Peyer's patch (tissue), 4 donors: ENCODE results near the gene BCL2L11. TPM values are rescaled to one million over a fixed set of nuclear protein-coding genes. Genes with fewer than 3 reads are reported as not detected.

Experiments used
- DNase-seq, 3 donors: peaks; one replicate each; pipeline ENCODE4 v3.0.0-alpha.2; 2017 to 2019
- H3K27ac ChIP-seq, 4 donors: fragments of 200-600 bp; sonication (generic); one replicate each; pipeline ENCODE4 v1.5.1; 2016 to 2019
- H3K27me3 ChIP-seq, 2 donors: fragments of 200-600 bp; sonication (generic); one replicate each; pipeline ENCODE4 v1.5.1; 2019
- H3K36me3 ChIP-seq, 3 donors: fragments of 200-600 bp; sonication (generic); one replicate each; pipeline ENCODE4 v1.5.1; 2016 to 2019
- H3K4me1 ChIP-seq, 4 donors: fragments of 200-600 bp; sonication (generic); one replicate each; pipeline ENCODE4 v1.5.1; 2016 to 2019
- H3K4me3 ChIP-seq, 4 donors: fragments of 200-600 bp; sonication (generic); 1 replicate in 3 of 4; 2 replicates in 1 of 4; pipeline ENCODE4 v1.5.1; 2016 to 2019; ENCODE audit warnings: mild to moderate bottlenecking in 1 of 4
- H3K9me3 ChIP-seq, 4 donors: fragments of 200-600 bp; sonication (generic); one replicate each; pipeline ENCODE4 v1.5.1; 2016 to 2019; ENCODE audit warnings: mild to moderate bottlenecking in 1 of 4
- POLR2A ChIP-seq, 2 donors: fragments of 450-650 bp; IDR thresholded peaks; one replicate each; pipeline ENCODE4 v1.5.1; 2017; ENCODE audit warnings: antibody characterized with exemption in 2 of 2, mild to moderate bottlenecking in 2 of 2, moderate library complexity in 2 of 2
- total RNA-seq, 4 donors: library from RNA; depleted of rRNA; stranded (reverse); fragments of >200 nt; gene quantifications; one replicate each; pipeline ENCODE4 v1.1.0, GENCODE V29; 2016
- TF ChIP-seq, protein P1 (sequence below), 6 experiments: fragments of 450-650 bp in 4 of 6; fragments of 200-600 bp in 2 of 6; sonication (generic) in 1 of 6; IDR thresholded peaks; one replicate each; pipeline ENCODE4 v1.5.1; 2017 to 2019; ENCODE audit warnings: antibody characterized with exemption in 6 of 6, mild to moderate bottlenecking in 3 of 6, moderate library complexity in 1 of 6

BCL2L11 gene
- total RNA-seq, 4 donors from 2014 or later, result 35.9 to 98.1 (median 62.2) TPM

DNA sequence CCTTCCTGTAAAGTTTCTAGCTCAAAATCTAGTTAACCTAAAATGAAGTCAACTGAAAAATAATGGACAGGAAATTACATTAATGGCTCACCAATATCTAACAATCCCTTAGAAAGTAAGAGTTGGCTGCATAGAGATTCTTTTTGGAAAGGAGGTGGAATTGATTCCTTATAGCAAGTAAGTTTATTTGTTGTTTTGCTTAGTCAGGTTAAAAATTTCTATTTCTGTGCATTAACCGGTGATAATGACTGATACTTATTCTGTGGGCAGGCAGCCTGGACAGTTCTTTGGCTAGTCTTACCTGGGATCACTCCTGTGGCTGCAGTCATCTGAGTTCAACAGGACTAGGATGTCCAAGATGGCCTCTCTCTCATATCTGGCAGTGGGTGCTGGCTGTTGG, 6.9 kb upstream of the BCL2L11 start:
- Histone ChIP-seq H3K27me3 (peaks cover 0 to 1% of the 10 kb centered on the region in 2 donors), H3K4me1 (peaks cover 3 to 22% (median 17%) of the 10 kb centered on the region in 4 donors), H3K27ac (no peak overlapping the region), H3K36me3 (no peaks in the 10 kb centered on the region), H3K4me3 (no peak overlapping the region), H3K9me3 (no peaks in the 10 kb centered on the region)
- no peak for DNase-seq
- TF ChIP-seq POLR2A (IDR thresholded peaks at IDR 0.05), result no peak
- TF ChIP-seq, protein P1, sequence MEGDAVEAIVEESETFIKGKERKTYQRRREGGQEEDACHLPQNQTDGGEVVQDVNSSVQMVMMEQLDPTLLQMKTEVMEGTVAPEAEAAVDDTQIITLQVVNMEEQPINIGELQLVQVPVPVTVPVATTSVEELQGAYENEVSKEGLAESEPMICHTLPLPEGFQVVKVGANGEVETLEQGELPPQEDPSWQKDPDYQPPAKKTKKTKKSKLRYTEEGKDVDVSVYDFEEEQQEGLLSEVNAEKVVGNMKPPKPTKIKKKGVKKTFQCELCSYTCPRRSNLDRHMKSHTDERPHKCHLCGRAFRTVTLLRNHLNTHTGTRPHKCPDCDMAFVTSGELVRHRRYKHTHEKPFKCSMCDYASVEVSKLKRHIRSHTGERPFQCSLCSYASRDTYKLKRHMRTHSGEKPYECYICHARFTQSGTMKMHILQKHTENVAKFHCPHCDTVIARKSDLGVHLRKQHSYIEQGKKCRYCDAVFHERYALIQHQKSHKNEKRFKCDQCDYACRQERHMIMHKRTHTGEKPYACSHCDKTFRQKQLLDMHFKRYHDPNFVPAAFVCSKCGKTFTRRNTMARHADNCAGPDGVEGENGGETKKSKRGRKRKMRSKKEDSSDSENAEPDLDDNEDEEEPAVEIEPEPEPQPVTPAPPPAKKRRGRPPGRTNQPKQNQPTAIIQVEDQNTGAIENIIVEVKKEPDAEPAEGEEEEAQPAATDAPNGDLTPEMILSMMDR (IDR thresholded peaks at IDR 0.05), result no peak

DNA sequence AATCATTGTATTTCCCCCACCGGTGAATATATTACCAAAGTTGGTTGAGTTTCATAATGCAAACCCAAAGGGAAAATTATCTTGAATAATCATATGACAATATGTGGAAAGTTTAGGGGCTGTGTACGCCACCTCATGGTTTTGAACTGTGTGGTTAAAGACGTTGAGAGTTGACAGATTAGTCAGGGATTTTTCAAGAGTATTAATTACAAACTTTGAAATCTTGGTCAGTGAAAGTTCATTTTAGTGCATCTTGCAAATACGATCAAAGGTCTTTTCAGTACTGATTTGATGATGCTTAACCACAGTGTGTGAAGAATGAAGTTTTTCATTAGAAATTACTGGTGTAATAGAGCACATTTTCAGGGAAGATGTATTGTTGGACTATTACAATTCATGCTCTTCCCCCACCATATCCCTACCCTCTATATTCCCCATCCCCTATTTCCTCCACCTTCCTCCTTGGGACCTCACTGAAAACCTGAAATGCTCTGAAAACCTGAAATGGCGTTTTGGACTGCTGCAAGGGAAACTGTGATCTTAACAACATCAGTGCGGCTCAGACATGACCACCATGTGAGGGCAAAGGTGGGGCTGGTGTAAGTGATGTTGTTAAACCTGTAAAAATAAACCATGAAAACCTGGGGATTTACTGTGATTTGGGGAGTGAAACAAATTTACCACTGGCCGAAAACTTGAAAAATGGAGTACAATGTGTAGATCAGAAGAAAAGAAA, 4.5 kb upstream of the BCL2L11 start:
- no peak overlapping the region for H3K27ac ChIP-seq
- TF ChIP-seq, protein P1 (IDR thresholded peaks at IDR 0.05), result no peak
- TF ChIP-seq POLR2A (IDR thresholded peaks at IDR 0.05), result no peak
- H3K4me1 ChIP-seq, result peaks cover 10 to 37% (median 29%) of the 10 kb centered on the region in 4 donors
- H3K27me3 ChIP-seq, result peaks cover 0 to 4% of the 10 kb centered on the region in 2 donors
- H3K9me3 ChIP-seq, result no peaks in the 10 kb centered on the region
- H3K36me3 ChIP-seq, result no peaks in the 10 kb centered on the region
- H3K4me3 ChIP-seq, result no peak overlapping the region
- no peak for DNase-seq

DNA sequence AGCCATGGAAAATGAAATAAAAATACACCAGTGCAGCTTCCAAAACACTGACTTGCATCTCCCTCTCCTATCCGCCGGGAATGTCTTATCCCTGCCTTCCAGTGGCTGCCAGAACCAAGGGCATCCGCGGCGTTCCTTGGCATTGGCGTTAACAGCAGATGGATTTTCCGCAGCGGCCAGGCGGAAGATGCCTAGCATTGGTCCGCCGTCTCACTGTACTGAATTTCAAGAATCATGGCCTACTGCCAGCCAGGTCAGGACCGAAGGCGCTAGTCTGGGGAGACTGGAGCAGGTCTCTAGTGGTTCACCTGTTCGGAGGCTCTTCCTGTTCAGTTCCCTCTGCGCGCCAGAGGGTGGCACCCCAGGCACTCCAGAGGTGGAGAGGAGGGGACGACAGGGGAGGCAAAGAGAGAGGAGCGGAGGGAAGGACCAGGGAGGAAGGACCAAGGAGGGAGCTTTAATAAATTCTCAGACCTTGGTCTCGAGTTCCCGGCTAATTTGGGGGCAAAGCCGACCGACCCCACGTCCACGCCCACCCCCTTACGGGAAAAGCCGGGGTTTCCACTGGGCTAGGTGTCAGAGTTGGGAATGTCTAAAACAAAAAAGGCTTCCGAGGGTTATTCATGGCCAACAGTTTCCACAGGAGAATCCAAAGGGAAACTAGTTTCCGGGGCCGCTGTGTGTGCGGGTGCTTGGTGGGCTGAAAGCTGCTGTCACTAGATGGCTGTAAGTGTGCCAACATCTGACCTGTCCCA, 3.7 kb upstream of the BCL2L11 start:
- H3K4me3 ChIP-seq, result peak overlapping the region; percentile 67 to 92 (median 76)
- H3K27ac ChIP-seq, result peak overlapping the region in 1 of 4 donors; percentile 20
- H3K27me3 ChIP-seq, result peaks cover 0 to 4% of the 10 kb centered on the region in 2 donors

DNA sequence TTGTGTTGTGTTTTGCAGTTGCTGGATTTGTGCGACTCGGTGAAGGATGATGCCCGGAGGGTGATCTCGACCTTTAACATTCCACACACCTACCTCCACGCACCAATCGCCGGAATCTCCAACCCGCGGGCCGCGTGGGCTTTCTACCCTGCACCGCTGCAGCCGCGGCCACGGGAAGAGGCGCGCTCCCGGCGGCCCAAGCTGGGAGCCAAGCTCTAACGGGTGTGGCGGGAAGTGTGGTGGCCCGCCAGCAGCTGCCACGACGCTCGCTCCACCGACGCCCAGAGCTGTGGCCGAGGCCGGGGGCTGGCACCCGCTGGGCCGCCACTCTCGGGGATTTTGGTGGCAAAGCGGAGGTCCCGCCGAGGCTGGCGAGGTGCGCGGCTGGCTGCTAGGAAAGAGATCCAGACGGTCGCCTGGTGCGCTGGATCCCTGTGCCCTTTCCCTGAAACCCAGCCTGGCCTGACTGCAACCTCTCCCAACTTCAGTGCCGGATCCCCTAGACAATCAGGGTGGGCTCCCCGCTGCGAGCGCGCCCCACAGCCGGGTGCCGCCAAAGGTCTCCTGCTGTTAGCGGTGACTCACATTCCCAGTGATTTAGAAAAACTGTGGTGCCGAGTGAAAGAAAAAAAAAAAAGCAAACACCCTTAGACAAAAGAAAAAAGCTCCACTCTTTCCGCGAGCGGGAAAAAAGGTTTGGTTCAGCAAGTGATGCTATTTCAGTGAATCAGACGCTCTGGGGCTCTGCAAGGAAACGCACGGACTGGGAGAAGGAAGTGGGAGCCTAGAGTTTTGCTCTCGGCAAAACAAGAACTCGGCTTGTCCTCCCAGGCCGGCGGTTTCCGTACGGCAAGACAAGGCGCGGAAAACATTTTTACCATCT, 2.9 kb upstream of the BCL2L11 start:
- H3K36me3 ChIP-seq, result no peaks in the 10 kb centered on the region
- peak overlapping the region in 1 of 4 donors; percentile 20 for H3K27ac ChIP-seq
- no peak for TF ChIP-seq POLR2A (IDR thresholded peaks at IDR 0.05)
- TF ChIP-seq, protein P1 (IDR thresholded peaks at IDR 0.05), result no peak
- peaks cover 10 to 37% (median 29%) of the 10 kb centered on the region in 4 donors for H3K4me1 ChIP-seq
- peaks cover 0 to 4% of the 10 kb centered on the region in 2 donors for H3K27me3 ChIP-seq
- peak; percentile 36 to 71 (median 65) for DNase-seq
- H3K4me3 ChIP-seq, result peak overlapping the region; percentile 67 to 92 (median 76)
- H3K9me3 ChIP-seq, result no peaks in the 10 kb centered on the region

More for the DNA sequence above, 3.7 kb upstream of the BCL2L11 start:
- DNase-seq, result peak; percentile 75 to 89 (median 84)
- Histone ChIP-seq H3K4me1 (peaks cover 10 to 37% (median 29%) of the 10 kb centered on the region in 4 donors), H3K9me3 (no peaks in the 10 kb centered on the region), H3K36me3 (no peaks in the 10 kb centered on the region)
- TF ChIP-seq, protein P1 (IDR thresholded peaks at IDR 0.05), result peak; percentile 61 to 95 (median 86)
- TF ChIP-seq POLR2A (IDR thresholded peaks at IDR 0.05), result no peak

DNA sequence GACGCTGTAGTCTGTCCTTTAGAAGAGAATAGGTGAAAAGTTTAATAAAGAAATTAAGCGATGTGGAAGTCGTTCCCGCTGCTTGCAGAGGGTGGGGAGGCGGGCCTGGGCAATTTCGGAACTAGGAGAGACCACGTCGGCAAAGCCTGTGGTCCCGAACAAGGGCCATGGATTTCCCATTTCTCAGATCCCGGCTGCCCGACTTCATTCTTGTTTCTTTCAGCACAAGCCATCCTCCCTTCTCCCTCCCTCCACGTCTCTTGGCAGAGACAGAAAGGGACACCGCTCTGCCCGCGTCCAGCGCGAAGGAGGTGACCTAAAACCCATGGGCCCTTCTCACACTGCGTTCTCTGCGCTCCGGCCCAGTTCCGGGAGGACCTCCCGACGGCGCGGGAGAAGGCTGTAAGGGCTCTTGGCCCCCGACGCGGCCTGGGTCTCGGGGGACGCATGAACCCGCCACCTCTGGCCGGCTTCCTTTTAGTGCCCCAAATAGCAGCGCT, 2.2 kb upstream of the BCL2L11 start:
- H3K9me3 ChIP-seq, result no peaks in the 10 kb centered on the region
- H3K27ac ChIP-seq, result peak overlapping the region in 1 of 4 donors; percentile 44
- TF ChIP-seq, protein P1 (IDR thresholded peaks at IDR 0.05), result no peak
- TF ChIP-seq POLR2A (IDR thresholded peaks at IDR 0.05), result no peak
- H3K4me1 ChIP-seq, result peaks cover 10 to 39% (median 31%) of the 10 kb centered on the region in 4 donors
- DNase-seq, result peak in 2 of 3 donors; percentile 55 to 57
- H3K36me3 ChIP-seq, result no peaks in the 10 kb centered on the region
- H3K27me3 ChIP-seq, result peaks cover 0 to 4% of the 10 kb centered on the region in 2 donors
- peak overlapping the region; percentile 67 to 92 (median 76) for H3K4me3 ChIP-seq
